Measurements from ENCODE around the gene SMAGP.

DNA sequence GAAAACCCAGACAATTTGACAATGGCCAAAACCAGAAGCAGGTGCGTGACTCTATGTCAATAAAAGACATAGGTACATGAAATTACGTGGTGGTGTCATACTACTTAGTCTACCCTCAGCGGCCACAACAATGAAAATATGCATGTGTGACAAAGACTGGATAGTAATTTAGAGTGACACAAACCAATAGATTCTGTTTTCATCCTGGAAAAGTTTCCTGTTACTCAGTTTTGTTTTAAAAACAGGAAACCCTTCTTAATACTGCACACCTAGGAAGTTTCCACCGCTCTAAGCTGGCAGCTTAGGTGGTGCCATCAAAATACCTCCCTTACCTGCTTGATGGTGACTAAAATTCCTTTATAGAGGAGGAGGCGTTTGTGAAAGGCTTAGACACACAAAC, 67.5 kb downstream of the SMAGP start:
- TF ChIP-seq POLR2A (IDR thresholded peaks at IDR 0.05; ENCODE audit: low read length) (no peak), GATA1 (IDR thresholded peaks at IDR 0.05; ENCODE audit: low read depth, low read length) (no peak)
